H9 (cell line): Measurements from ENCODE around the gene ERCC6L. TPM values are rescaled to one million over a fixed set of nuclear protein-coding genes. Genes with fewer than 3 reads are reported as not detected.

Experiments used
- DNase-seq: peaks from one replicate; pipeline ENCODE4 v3.0.0-alpha.2; 2017
- H2AFZ ChIP-seq: one replicate; pipeline ENCODE4 v1.6.1; 2013; ENCODE audit warnings: mild to moderate bottlenecking, low read length, control low read depth, moderate library complexity
- H2AK5ac ChIP-seq: 2 replicates; pipeline ENCODE4 v1.6.1; 2013; ENCODE audit warnings: low read length, control low read depth, mixed read lengths; ENCODE audit not compliant: insufficient read length
- H2BK120ac ChIP-seq: one replicate; pipeline ENCODE4 v1.6.1; 2013; ENCODE audit warnings: low read depth, mild to moderate bottlenecking, low read length, control low read depth, inconsistent platforms; ENCODE audit not compliant: poor library complexity, severe bottlenecking
- H2BK12ac ChIP-seq: 2 replicates; pipeline ENCODE4 v1.6.1; 2013; ENCODE audit warnings: low read length, control low read depth, mixed read lengths, low read depth; ENCODE audit not compliant: insufficient read length
- H2BK15ac ChIP-seq: 2 replicates; pipeline ENCODE4 v1.6.1; 2013; ENCODE audit warnings: low read depth, low read length, control low read depth
- H2BK20ac ChIP-seq: one replicate; pipeline ENCODE4 v1.6.1; 2013; ENCODE audit warnings: low read depth, mild to moderate bottlenecking, low read length, control low read depth, inconsistent platforms; ENCODE audit not compliant: poor library complexity, severe bottlenecking
- H2BK5ac ChIP-seq: 2 replicates; pipeline ENCODE4 v1.6.1; 2013; ENCODE audit warnings: low read length, control low read depth, mixed read lengths; ENCODE audit not compliant: insufficient read length
- H3K14ac ChIP-seq: 2 replicates; pipeline ENCODE4 v1.6.1; 2013; ENCODE audit warnings: low read length, control low read depth; ENCODE audit not compliant: insufficient read depth
- H3K18ac ChIP-seq: 2 replicates; pipeline ENCODE4 v1.6.1; 2013; ENCODE audit warnings: low read depth, mild to moderate bottlenecking, mixed read lengths, low read length, control low read depth; ENCODE audit not compliant: insufficient read length
- H3K23ac ChIP-seq: 2 replicates; pipeline ENCODE4 v1.6.1; 2013; ENCODE audit warnings: low read length, control low read depth, mixed read lengths, low read depth; ENCODE audit not compliant: insufficient read length
- H3K23me2 ChIP-seq: 2 replicates; pipeline ENCODE4 v1.6.1; 2013; ENCODE audit warnings: low read depth, mild to moderate bottlenecking, mixed read lengths, low read length, control low read depth; ENCODE audit not compliant: insufficient read length, poor library complexity, severe bottlenecking
- H3K27ac ChIP-seq: 2 replicates; pipeline ENCODE4 v1.5.1; 2013; ENCODE audit warnings: low read length, control low read depth, mixed read lengths, low read depth; ENCODE audit not compliant: insufficient read length
- H3K27me3 ChIP-seq: 2 replicates; pipeline ENCODE4 v1.6.1; 2013; ENCODE audit warnings: low read length, control low read depth, inconsistent platforms; ENCODE audit not compliant: insufficient read depth
- H3K4ac ChIP-seq: 2 replicates; pipeline ENCODE4 v1.6.1; 2013; ENCODE audit warnings: low read depth, mild to moderate bottlenecking, control low read depth, inconsistent platforms, low read length, moderate library complexity
- H3K4me1 ChIP-seq: 2 replicates; pipeline ENCODE4 v1.6.1; 2013; ENCODE audit warnings: low read length, control low read depth, inconsistent platforms; ENCODE audit not compliant: insufficient read depth
- H3K4me2 ChIP-seq: 2 replicates; pipeline ENCODE4 v1.6.1; 2013; ENCODE audit warnings: low read length, control low read depth, mixed read lengths; ENCODE audit not compliant: insufficient read length, insufficient read depth
- H3K56ac ChIP-seq: 2 replicates; pipeline ENCODE4 v1.6.1; 2013; ENCODE audit warnings: low read depth, mild to moderate bottlenecking, mixed read lengths, low read length, control low read depth; ENCODE audit not compliant: insufficient read length
- H3K79me1 ChIP-seq: 2 replicates; pipeline ENCODE4 v1.6.1; 2013; ENCODE audit warnings: low read depth, mild to moderate bottlenecking, moderate library complexity, low read length, control low read depth, inconsistent platforms; ENCODE audit not compliant: insufficient read depth, poor library complexity, severe bottlenecking
- H3K79me2 ChIP-seq: 2 replicates; pipeline ENCODE4 v1.6.1; 2013; ENCODE audit warnings: low read length, control low read depth, inconsistent platforms; ENCODE audit not compliant: insufficient read depth
- H3K9ac ChIP-seq: 2 replicates; pipeline ENCODE4 v1.6.1; 2013; ENCODE audit warnings: low read length, control low read depth, mixed read lengths; ENCODE audit not compliant: insufficient read length; ENCODE audit errors: extremely low read depth
- H3K9me3 ChIP-seq: one replicate; pipeline ENCODE4 v1.6.1; 2013; ENCODE audit warnings: low read depth, low read length, inconsistent platforms; ENCODE audit not compliant: control insufficient read depth
- H3T11ph ChIP-seq: one replicate; pipeline ENCODE4 v1.6.1; 2013; ENCODE audit warnings: mild to moderate bottlenecking, low read length, control low read depth, inconsistent platforms
- H4K20me1 ChIP-seq: one replicate; pipeline ENCODE4 v1.6.1; 2013; ENCODE audit not compliant: control insufficient read depth, insufficient read length, insufficient read depth
- H4K5ac ChIP-seq: 2 replicates; pipeline ENCODE4 v1.6.1; 2013; ENCODE audit warnings: low read depth, mild to moderate bottlenecking, mixed read lengths, low read length, control low read depth; ENCODE audit not compliant: insufficient read length
- H4K8ac ChIP-seq: replicated peaks from 2 replicates; pipeline ENCODE4 v1.6.1; 2013; ENCODE audit warnings: low read length, control low read depth, mixed read lengths, low read depth; ENCODE audit not compliant: insufficient read length
- H4K91ac ChIP-seq: 2 replicates; pipeline ENCODE4 v1.6.1; 2013; ENCODE audit warnings: low read depth, mild to moderate bottlenecking, moderate library complexity, mixed read lengths, low read length, control low read depth; ENCODE audit not compliant: insufficient read length
- H3K27ac Mint-ChIP-seq, 3 experiments: 2 replicates in 2 of 3; 3 replicates in 1 of 3; pipeline ENCODE4 v1.8.0; 2020 to 2021; ENCODE audit warnings: mixed read lengths in 3 of 3, mild to moderate bottlenecking in 1 of 3, moderate library complexity in 1 of 3
- H3K27me3 Mint-ChIP-seq: 2 replicates; pipeline ENCODE4 v1.8.0; 2021; ENCODE audit warnings: low read depth, mild to moderate bottlenecking, moderate library complexity, mixed read lengths
- H3K36me3 Mint-ChIP-seq, 3 experiments: 2 replicates in 2 of 3; 3 replicates in 1 of 3; pipeline ENCODE4 v1.8.0; 2020 to 2021; ENCODE audit warnings: low read depth in 3 of 3, mixed read lengths in 3 of 3; ENCODE audit not compliant: insufficient read depth in 1 of 3
- H3K4me1 Mint-ChIP-seq, 2 experiments: 2 replicates each; pipeline ENCODE4 v1.8.0; 2020; ENCODE audit warnings: mixed read lengths in 2 of 2
- H3K4me3 Mint-ChIP-seq, 2 experiments: 2 replicates in 1 of 2; 3 replicates in 1 of 2; pipeline ENCODE4 v1.8.0; 2020 to 2021; ENCODE audit warnings: mild to moderate bottlenecking in 2 of 2, mixed read lengths in 2 of 2, moderate library complexity in 1 of 2
- H3K9me3 Mint-ChIP-seq, 2 experiments: 2 replicates in 1 of 2; 3 replicates in 1 of 2; pipeline ENCODE4 v1.8.0; 2020; ENCODE audit warnings: mild to moderate bottlenecking in 2 of 2, mixed read lengths in 2 of 2, moderate library complexity in 1 of 2
- CTCF ChIP-seq: fragments of 200-600 bp; sonication (generic); conservative IDR thresholded peaks from 3 replicates; pipeline ENCODE4 v1.8.0; 2021; ENCODE audit warnings: antibody characterized with exemption, mild to moderate bottlenecking
- WGBS: extraction: QIAGEN DNeasy Blood & Tissue Kit; methylation state at CpG from one replicate; pipeline ENCODE4 v1.1.7; 2013; ENCODE audit warnings: missing lambda C conversion rate, low lambda C conversion rate, mixed read lengths; ENCODE audit not compliant: insufficient read length; ENCODE audit errors: extremely low coverage; 5-methylcytosine and 5-hydroxymethylcytosine counted together
- total RNA-seq: library from RNA; stranded (reverse); gene quantifications from 2 replicates; pipeline ENCODE4 v1.2.1, GENCODE V29; 2021

The ERCC6L gene
- total RNA-seq, 1 experiment from 2014 or later, result 18.1 TPM

GRCh38 chrX:72202792-72203401 is 35.9 kb downstream of the ERCC6L start:
- TF ChIP-seq CTCF, result no peak
- Histone ChIP-seq H3K23ac (no peak overlapping the region), H3K27ac (no peak overlapping the region), H3K27me3 (no peaks in the 10 kb centered on the region), H2BK12ac (no peak overlapping the region), H3K18ac (no peak overlapping the region), H2AFZ (no peak overlapping the region), H3K79me2 (no peaks in the 10 kb centered on the region), H3K9ac (no peak overlapping the region), H4K5ac (no peak overlapping the region), H4K20me1 (no peaks in the 10 kb centered on the region), H3K14ac (no peak overlapping the region), H4K91ac (no peak overlapping the region), H2AK5ac (no peak overlapping the region), H2BK5ac (no peak overlapping the region), H3K9me3 (peaks cover 15% of the 10 kb centered on the region), H3K23me2 (no peaks in the 10 kb centered on the region), H3K4ac (no peak overlapping the region), H2BK15ac (no peak overlapping the region), H3K79me1 (no peaks in the 10 kb centered on the region), H3T11ph (no peak overlapping the region), H3K4me1 (no peaks in the 10 kb centered on the region; the same call in 1 of the 2 replicates), H2BK20ac (no peak overlapping the region), H2BK120ac (no peak overlapping the region), H4K8ac (no peak overlapping the region), H3K56ac (no peak overlapping the region), H3K4me2 (peak overlapping the region; percentile 6)
- peak overlapping the region in 2 of 3 experiments; percentile 28 to 70; a peak in 2 of 7 replicates for H3K27ac Mint-ChIP-seq
- peak; percentile 26 for DNase-seq
- peaks cover 32 to 42% (median 42%) of the 10 kb centered on the region in 3 experiments for H3K36me3 Mint-ChIP-seq
- no peaks in the 10 kb centered on the region for H3K27me3 Mint-ChIP-seq
- H3K4me1 Mint-ChIP-seq, result peaks cover 20 to 22% of the 10 kb centered on the region in 2 experiments
- H3K9me3 Mint-ChIP-seq, result peaks cover 57 to 68% of the 10 kb centered on the region in 2 experiments
- peak overlapping the region; percentile 23 to 33; a peak in 3 of 5 replicates for H3K4me3 Mint-ChIP-seq
- no CpG with 5 or more reads among the region's 4 CpGs for WGBS
